SK-N-MC (cell line): ENCODE measurements around the gene GEMIN4.
A peak's percentile ranks its signal among the peaks of the same experiment; 100 is the strongest.

Experiments used
- DNase-seq: peaks from one replicate; pipeline ENCODE4 v3.0.0-alpha.2; 2011; ENCODE audit warnings: low read depth, low spot score
- H3K27ac ChIP-seq: fragments of 200-600 bp; sonication (generic); 2 replicates; pipeline ENCODE4 v1.5.1; 2016; ENCODE audit warnings: mixed run types
- H3K36me3 ChIP-seq: fragments of 200-600 bp; sonication (generic); 2 replicates; pipeline ENCODE4 v1.6.1; 2017; ENCODE audit warnings: antibody characterized with exemption, low read length, mixed read lengths; ENCODE audit not compliant: insufficient read depth
- H3K4me3 ChIP-seq: fragments of 200-600 bp; sonication (generic); 2 replicates; pipeline ENCODE4 v1.5.1; 2016
- H3K9ac ChIP-seq: fragments of 200-600 bp; sonication (generic); 2 replicates; pipeline ENCODE4 v1.8.0; 2017; ENCODE audit warnings: mixed run types, mixed read lengths; ENCODE audit not compliant: insufficient read length
- H3K9me3 ChIP-seq: fragments of 200-600 bp; sonication (generic); 2 replicates; pipeline ENCODE4 v1.6.1; 2017; ENCODE audit warnings: low read depth, mild to moderate bottlenecking, antibody characterized with exemption, low read length, moderate library complexity, mixed read lengths
- EZH2 ChIP-seq: fragments of 200-600 bp; sonication (generic); IDR thresholded peaks from one replicate; pipeline ENCODE4 v1.6.1; 2017; ENCODE audit warnings: antibody characterized with exemption
- FOXP2 ChIP-seq: optimal IDR thresholded peaks from 2 replicates; pipeline ENCODE3; 2011; ENCODE audit warnings: mild to moderate bottlenecking, moderate library complexity; ENCODE audit not compliant: insufficient read depth; ENCODE audit errors: extremely low read length, control extremely low read depth
- POLR2AphosphoS5 ChIP-seq: IDR thresholded peaks from 2 replicates; pipeline ENCODE4 v1.6.1; 2012; ENCODE audit warnings: mild to moderate bottlenecking, low read depth, low read length, borderline replicate concordance

The GEMIN4 gene

DNA sequence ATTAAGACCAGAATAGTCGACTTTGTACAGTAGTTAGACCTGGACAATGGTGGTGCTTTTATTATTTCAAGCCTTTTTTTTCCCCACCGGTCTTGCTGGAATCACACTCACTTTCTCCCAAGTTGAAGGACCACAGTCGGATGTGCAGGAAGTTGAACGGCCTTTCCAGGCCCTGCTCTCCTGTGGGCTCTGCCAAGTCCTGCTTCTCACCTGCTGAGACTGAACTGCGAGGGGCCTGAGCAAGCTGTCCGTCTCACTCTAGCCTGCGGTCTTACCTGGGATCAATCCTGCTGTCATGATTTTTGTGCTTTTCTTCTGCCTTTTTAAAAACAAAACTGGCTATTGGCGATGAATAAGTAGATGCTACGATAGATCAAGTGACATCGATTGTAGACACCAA is 18.3 kb downstream of the GEMIN4 start:
- H3K27ac ChIP-seq, result no peak overlapping the region

DNA sequence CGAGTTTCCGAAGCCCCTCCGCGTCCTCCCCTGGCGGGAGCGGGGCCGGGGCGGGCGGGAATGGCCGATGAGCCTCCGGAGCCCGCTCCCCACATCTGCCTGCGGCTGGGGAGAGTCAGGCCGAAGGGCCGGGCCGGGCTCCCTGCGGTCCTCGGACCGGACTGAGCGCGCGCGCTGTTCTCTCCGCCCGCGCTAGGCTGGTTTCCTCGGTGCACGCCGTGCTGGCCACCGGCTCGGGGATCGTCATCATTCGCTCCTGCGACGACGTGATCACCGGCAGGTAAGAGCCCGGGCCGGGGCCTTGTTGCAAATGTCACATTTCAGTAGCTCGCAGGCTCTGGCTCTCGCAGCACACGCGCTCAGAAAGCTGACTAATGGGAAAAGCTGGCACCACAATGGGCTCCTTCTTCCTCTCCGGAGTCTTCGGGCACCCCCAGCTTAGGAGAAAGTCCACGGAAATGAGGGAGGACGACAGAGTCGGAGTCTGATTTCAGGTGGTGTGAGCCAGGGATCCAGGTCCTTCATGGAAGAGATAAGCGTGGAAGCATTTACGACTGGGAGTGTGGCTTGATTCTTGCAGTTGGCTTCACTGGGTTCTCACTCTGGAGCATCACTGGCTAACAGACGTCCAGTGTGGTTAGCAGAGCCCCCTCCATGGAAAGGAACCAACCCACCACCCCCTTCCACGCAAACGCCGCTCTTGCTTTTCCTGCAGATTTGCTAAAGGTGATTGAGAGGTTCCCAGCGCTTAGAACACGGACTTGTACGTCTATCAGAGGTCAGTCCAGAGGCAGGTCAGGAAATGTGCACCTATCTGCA is 19.0 kb downstream of the GEMIN4 start:
- H3K9ac ChIP-seq, result peak overlapping the region; percentile 77
- H3K36me3 ChIP-seq, result peaks cover 15% of the 10 kb centered on the region
- peak overlapping the region; percentile 88 for H3K4me3 ChIP-seq
- H3K27ac ChIP-seq, result no peak overlapping the region
- DNase-seq, result no peak
- TF ChIP-seq FOXP2 (no peak), POLR2AphosphoS5 (no peak), EZH2 (no peak)
- no peaks in the 10 kb centered on the region for H3K9me3 ChIP-seq

More for the DNA sequence above, 18.3 kb downstream of the GEMIN4 start:
- peak overlapping the region; percentile 77 for H3K9ac ChIP-seq
- H3K4me3 ChIP-seq, result peak overlapping the region; percentile 88
- TF ChIP-seq POLR2AphosphoS5, result no peak
- TF ChIP-seq EZH2, result no peak
- TF ChIP-seq FOXP2, result no peak
- DNase-seq, result no peak
- peaks cover 18% of the 10 kb centered on the region for H3K36me3 ChIP-seq
- H3K9me3 ChIP-seq, result no peaks in the 10 kb centered on the region

DNA sequence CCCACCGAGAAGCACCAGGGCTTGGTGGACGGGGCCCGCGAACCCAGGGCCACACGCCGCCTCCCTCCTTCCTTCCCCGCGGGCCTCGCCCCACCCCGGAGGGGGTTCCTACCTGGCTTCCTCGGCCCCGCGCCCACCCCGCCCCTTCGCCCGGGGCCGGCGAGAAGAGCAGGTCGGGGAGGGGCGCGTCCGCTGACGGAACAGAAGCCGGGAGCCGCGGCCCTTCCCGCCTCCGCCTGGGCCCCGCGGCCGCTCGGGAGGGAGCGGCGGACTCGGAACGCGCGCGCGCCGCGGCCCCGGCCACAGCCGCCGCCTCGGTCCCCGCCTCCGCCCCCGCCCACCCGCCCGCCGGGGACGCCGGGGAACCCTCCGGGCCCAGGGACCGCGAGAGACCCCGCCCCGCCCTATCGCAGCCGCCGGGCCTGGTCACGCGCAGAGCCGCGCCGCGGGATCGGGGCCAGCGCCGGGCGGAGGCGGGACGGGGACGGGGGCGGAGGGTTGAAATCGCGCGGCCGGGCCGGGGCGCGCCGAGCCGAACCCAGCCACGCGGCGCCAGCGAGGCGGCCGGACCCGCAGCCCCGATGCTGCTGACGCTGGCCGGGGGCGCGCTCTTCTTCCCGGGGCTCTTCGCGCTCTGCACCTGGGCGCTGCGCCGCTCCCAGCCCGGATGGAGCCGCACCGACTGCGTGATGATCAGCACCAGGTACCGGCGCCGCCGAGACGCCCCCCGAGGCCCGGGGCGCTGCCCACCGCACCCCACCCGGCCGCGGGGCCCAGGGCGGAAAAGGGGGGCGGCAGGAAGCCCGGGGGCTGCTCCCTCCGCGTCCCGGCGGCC is 19.8 kb downstream of the GEMIN4 start, which contains the start of gene TLCD3A:
Gene TLCD3A, plus strand, starts transcription at position 530 of the 835 bp plus-strand sequence. Its CDS starts 52 bp downstream, at position 582.
- Histone ChIP-seq H3K4me3 (peak within 1 kb of the TSS; percentile 88), H3K27ac (no peak within 1 kb of the TSS), H3K9me3 (no peaks in the 10 kb centered on the region), H3K36me3 (peaks cover 9% of the 10 kb centered on the region), H3K9ac (peak within 1 kb of the TSS; percentile 77)
- TF ChIP-seq POLR2AphosphoS5, result no peak
- no peak for TF ChIP-seq EZH2
- no peak for TF ChIP-seq FOXP2
- DNase-seq, result no peak

DNA sequence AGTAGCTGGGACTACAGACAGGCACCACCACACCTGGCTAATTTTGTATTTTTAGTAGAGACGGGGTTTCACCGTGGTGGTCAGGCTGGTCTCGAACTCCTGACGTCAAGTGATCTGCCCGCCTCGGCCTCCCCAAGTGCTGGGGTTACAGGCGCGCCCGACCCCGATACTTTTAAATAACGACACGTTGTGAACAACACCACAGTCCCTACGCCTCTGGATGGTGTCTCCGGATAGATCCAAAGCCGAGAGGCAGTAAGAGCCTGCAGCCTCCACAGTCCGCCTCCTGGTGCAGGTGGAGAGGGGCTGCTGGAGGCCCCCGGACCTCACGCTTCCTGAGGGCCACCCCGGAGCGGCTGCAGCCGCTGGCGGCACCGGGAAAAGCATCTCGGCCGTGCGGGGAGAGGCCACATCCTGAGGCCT is 20.4 kb downstream of the GEMIN4 start:
- H3K36me3 ChIP-seq, result peaks cover 9% of the 10 kb centered on the region
- no peak overlapping the region for H3K27ac ChIP-seq
- no peaks in the 10 kb centered on the region for H3K9me3 ChIP-seq
- H3K9ac ChIP-seq, result peak overlapping the region; percentile 63
- TF ChIP-seq POLR2AphosphoS5 (no peak), EZH2 (no peak), FOXP2 (no peak)
- DNase-seq, result no peak
- peak overlapping the region; percentile 88 for H3K4me3 ChIP-seq

DNA sequence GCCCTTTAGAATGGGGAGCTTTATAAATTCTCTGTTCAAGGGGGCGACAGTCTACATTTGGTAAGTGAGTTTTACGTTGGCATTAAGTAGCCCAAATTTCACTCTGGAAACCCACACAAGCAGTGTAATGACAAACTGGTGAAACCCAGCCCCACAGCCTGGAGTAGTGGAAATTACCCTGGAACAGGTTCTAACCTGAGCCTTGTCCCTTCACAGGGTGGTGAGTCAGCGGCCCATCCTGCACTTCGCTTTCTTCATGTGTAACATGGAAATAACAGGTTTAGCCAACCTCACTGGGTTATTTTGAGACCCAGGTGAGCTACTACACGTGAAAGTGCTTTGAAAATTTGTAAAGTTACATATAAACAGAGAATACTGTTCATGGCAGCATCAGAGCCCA is 23.2 kb downstream of the GEMIN4 start:
- TF ChIP-seq POLR2AphosphoS5, result no peak
- TF ChIP-seq FOXP2, result no peak
- no peak for TF ChIP-seq EZH2
- Histone ChIP-seq H3K4me3 (no peak overlapping the region), H3K9ac (no peak overlapping the region), H3K36me3 (no peaks in the 10 kb centered on the region), H3K9me3 (no peaks in the 10 kb centered on the region), H3K27ac (no peak overlapping the region)
- no peak for DNase-seq

DNA sequence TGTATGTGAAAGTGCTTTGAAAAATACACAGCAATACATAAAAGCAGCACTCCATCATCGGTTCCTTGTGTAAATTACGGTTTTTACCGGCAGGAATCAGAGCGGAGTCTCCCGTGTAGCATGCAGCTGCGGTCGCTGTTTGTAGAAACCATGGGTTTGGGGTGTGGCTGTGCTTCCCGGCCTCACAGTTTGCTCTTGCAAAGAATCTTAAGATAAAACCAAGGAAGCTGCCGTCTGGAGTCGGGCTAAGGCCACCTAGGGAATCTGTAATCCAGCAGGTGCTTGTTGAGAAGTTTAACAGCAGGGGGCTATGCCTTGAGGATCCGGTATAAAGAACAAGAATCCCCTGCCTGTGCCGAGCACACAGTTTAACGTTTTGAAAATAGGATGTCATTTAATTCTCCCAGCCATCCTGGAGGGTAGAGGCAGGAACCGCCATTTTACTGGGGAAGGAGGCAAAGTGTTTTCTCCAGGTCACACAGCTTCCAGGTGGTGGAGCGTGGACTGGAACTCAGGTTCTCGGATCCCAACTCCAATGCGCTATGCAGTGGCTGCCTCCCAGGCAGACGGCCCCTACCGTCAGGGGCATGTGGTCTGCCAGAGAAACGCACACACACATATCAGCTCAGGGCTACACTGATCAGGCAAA is 25.7 kb downstream of the GEMIN4 start:
- TF ChIP-seq EZH2, result no peak
- TF ChIP-seq POLR2AphosphoS5, result no peak
- no peak for TF ChIP-seq FOXP2
- DNase-seq, result no peak
- no peak overlapping the region for H3K9ac ChIP-seq
- no peaks in the 10 kb centered on the region for H3K9me3 ChIP-seq
- H3K36me3 ChIP-seq, result no peaks in the 10 kb centered on the region
- no peak overlapping the region for H3K4me3 ChIP-seq
- no peak overlapping the region for H3K27ac ChIP-seq

DNA sequence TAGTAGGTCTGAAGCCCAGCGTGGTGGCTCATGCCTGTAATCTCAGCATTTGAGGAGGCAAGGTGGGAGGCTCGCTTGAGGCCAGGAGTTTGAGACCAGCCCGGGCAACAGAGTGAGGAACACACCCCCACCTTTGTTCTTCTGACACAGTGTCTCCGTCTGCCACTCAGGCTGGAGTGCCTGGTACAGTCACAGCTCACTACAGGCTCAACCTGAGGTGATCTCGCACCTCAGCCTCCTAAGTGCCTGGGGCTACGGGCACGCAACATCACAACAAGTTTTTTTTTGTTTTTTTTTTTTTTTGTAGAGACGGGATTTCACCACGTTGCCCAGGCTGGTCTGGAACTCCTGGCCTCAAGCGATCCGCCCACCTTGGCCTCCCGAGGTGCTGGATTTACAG is 26.3 kb downstream of the GEMIN4 start:
- Histone ChIP-seq H3K36me3 (no peaks in the 10 kb centered on the region), H3K27ac (no peak overlapping the region), H3K9me3 (no peaks in the 10 kb centered on the region), H3K9ac (no peak overlapping the region), H3K4me3 (no peak overlapping the region)
- DNase-seq, result no peak
- no peak for TF ChIP-seq EZH2
- TF ChIP-seq POLR2AphosphoS5, result no peak
- no peak for TF ChIP-seq FOXP2

DNA sequence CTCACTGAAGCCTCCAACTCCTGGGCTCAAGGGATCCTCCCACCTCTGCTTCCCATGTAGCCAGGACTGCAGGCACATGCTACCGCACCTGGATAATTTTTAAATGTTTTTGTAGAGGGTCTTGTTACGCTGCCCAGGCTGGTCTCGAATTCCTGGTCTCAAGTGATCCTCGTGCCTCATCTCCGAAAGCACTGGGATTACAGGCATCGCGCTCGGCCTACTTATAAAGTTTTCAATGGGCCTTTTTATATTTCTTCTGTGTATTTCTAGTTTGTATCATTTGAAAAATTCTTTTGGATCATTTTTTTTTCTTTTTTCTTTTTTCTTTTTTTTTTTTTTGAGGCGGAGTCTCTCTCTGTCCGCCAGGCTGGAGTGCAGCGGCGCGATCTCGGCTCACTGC is 27.0 kb downstream of the GEMIN4 start:
- DNase-seq, result no peak
- Histone ChIP-seq H3K9ac (no peak overlapping the region), H3K27ac (no peak overlapping the region), H3K36me3 (no peaks in the 10 kb centered on the region), H3K9me3 (no peaks in the 10 kb centered on the region), H3K4me3 (no peak overlapping the region)
- TF ChIP-seq EZH2, result no peak
- TF ChIP-seq POLR2AphosphoS5, result no peak
- no peak for TF ChIP-seq FOXP2
